OCI-M2 (cell line): ENCODE results near the gene TMEM273.

Source experiments
- DNase-seq: peaks from one replicate; lab custom pipeline; 2025; ENCODE audit not compliant: unreplicated experiment; lab: John Stamatoyannopoulos, UW

Gene TMEM273

GRCh38 chr10:49177391-49178355 is 10.5 kb downstream of the TMEM273 start:
- DNase-seq: no peak

- DNase-seq: no peak
Observed at GRCh38 chr10:49176310-49177268, 11.6 kb downstream of the TMEM273 start.

- no peak for DNase-seq
Observed at GRCh38 chr10:49175587-49176309, 12.4 kb downstream of the TMEM273 start.

- no peak for DNase-seq
Observed at GRCh38 chr10:49174926-49175500, 13.2 kb downstream of the TMEM273 start.

GRCh38 chr10:49174261-49174925 is 13.8 kb downstream of the TMEM273 start:
- DNase-seq: no peak

- no peak for DNase-seq
Observed at GRCh38 chr10:49173853-49174252, 14.3 kb downstream of the TMEM273 start.

- no peak for DNase-seq
Observed at GRCh38 chr10:49173201-49173772, 14.9 kb downstream of the TMEM273 start.

- no peak for DNase-seq
Observed at GRCh38 chr10:49172777-49173132, 15.4 kb downstream of the TMEM273 start.

- DNase-seq: no peak
Observed at GRCh38 chr10:49172061-49172776, 16.0 kb downstream of the TMEM273 start.

- DNase-seq: no peak
Observed at GRCh38 chr10:49171326-49172060, 16.7 kb downstream of the TMEM273 start.

- DNase-seq: no peak
Observed at GRCh38 chr10:49170632-49171325, 17.4 kb downstream of the TMEM273 start.

GRCh38 chr10:49169776-49170175 is 18.4 kb downstream of the TMEM273 start:
- DNase-seq: no peak

- DNase-seq: no peak
Observed at GRCh38 chr10:49168831-49169500, 19.2 kb downstream of the TMEM273 start.

GRCh38 chr10:49168171-49168540 is 20.0 kb downstream of the TMEM273 start:
- no peak for DNase-seq

- DNase-seq: no peak
Observed at GRCh38 chr10:49167425-49168170, 20.6 kb downstream of the TMEM273 start.

- DNase-seq: no peak
Observed at GRCh38 chr10:49166484-49167400, 21.4 kb downstream of the TMEM273 start.
